Measurements from ENCODE around the gene IFNL4.
"Not testable (repeated sequence)": the region's sequence is repeated elsewhere in the genome, so short reads cannot be mapped to it uniquely, and the experiment has no call there.

- not testable (repeated sequence) for TF ChIP-seq CTCF (conservative IDR thresholded peaks at IDR 0.05; ENCODE audit: low read depth, low read length); POLR2A (IDR thresholded peaks at IDR 0.05; ENCODE audit: low read depth, low read length); MXI1 (IDR thresholded peaks at IDR 0.05; ENCODE audit: borderline replicate concordance, low read depth, low read length); USF2 (IDR thresholded peaks at IDR 0.05; ENCODE audit: low read depth, low read length); FOS (IDR thresholded peaks at IDR 0.05; ENCODE audit: low read depth, low read length); BHLHE40 (IDR thresholded peaks at IDR 0.05; ENCODE audit: low read depth, low read length); MAFK (IDR thresholded peaks at IDR 0.05; ENCODE audit: low read depth, low read length); MAZ (IDR thresholded peaks at IDR 0.05; ENCODE audit: borderline replicate concordance, low read depth, low read length)
Observed at GRCh38 chr19:39219108-39219507, 29.5 kb downstream of the IFNL4 start.

All from IMR-90 (cell line).